Dermis blood vessel endothelial cell (primary cell): ENCODE data around the gene FYN. TPM values are rescaled to one million over a fixed set of nuclear protein-coding genes. Genes with fewer than 3 reads are reported as not detected.

Experiments used
- DNase-seq: peaks from one replicate; pipeline ENCODE4 v3.0.0; 2010
- total RNA-seq: library from RNA; depleted of rRNA; stranded (reverse); fragments of >200 nt; gene quantifications from 2 replicates; pipeline ENCODE4 v1.2.3, GENCODE V29; 2014

Gene FYN
- total RNA-seq, 1 donor from 2014 or later: 150 TPM

DNA sequence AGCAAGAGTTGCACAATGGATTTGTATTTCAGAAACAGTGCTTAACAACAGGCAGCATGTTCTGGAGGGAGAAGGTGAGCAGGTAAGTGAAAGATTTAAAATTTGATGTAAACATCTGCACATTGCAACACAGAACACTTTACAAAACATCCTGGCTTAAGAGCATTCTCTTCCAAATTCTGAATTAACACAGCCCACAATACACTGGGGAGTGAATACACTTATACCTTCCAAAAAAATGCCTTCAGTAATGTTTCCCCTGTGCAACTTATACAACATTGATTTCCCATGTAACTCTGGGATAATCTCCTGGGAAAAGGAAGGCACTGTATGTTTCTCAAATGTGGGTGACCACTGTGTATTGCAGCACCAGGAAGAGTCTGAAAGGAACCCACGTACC lies 127.6 kb downstream of the FYN start:
- no peak for DNase-seq

DNA sequence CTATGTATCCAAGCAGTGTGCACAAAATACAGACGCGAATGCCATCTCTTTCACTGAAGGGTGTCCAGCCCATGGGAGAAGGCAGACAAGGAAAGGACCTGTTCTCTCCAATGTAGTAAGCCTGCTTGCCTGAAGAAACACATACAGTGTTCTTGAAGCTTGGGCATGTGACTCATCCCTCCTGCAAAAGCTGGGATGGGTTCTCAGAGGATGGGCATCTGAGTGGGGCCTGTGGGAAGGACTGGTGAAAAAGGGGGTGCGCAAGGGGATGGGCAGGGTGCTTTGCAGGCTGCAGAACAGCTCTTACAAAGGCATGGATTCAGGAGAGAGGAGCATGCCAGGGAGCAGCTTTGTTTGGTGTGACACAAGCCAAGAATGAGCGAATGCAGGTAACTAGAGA lies 128.1 kb downstream of the FYN start:
- no peak for DNase-seq

DNA sequence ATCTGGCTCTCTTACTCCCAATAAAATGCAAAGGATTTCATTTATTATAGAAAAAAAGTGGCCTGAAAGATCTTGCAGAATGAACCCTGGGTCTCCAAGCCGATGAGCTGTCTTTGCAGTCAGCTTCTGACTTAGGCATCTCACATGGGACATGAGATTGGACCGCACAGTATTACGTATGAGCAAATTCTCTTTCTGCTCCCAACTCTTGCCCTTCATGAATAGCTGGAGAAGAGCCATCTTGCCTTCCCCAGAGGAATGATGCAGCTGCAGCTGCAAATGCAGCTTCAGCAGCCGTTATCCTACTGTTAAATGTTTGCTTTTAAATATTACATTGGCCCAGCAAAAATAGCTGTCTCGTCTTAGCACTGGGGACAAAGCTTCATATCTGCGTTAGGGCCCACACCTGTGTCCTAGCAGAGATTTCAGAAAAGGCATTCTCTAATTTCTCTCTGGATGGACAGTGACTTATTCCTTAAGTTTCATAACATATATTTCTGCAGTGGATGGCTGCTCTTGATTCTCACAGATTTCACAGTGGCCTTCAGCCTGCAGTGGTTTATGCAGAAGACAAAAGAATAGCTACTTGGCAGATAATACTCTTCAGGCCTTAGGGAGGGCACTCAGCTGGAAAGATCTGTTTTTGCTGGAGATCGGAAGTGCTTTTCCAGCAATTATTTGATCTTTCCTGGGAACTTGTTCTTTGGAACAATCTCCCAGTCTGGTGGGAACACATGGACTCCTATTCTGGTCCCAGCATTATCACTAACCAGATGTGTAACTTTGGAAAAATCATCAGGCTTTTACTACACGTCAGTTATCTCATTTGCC lies 129.2 kb downstream of the FYN start:
- no peak for DNase-seq

DNA sequence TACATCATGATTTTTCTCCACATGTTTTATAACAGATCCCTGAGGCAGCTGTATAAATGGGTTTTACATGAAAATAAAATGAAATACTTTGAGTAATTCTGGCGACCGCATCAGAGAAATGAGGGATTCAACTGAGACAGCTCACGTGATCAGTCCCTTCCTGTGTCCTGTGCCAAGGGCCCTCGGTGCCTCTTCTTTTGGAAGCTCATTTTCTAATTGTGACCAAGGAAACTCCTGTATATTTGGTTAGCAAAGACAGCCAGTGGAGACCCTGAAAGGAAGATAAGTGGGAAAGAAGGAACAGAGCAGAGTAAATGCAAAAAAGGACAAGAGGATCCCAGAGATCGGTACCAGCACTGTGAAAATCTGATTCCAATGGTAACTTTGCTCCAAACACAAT lies 129.9 kb downstream of the FYN start:
- no peak for DNase-seq

DNA sequence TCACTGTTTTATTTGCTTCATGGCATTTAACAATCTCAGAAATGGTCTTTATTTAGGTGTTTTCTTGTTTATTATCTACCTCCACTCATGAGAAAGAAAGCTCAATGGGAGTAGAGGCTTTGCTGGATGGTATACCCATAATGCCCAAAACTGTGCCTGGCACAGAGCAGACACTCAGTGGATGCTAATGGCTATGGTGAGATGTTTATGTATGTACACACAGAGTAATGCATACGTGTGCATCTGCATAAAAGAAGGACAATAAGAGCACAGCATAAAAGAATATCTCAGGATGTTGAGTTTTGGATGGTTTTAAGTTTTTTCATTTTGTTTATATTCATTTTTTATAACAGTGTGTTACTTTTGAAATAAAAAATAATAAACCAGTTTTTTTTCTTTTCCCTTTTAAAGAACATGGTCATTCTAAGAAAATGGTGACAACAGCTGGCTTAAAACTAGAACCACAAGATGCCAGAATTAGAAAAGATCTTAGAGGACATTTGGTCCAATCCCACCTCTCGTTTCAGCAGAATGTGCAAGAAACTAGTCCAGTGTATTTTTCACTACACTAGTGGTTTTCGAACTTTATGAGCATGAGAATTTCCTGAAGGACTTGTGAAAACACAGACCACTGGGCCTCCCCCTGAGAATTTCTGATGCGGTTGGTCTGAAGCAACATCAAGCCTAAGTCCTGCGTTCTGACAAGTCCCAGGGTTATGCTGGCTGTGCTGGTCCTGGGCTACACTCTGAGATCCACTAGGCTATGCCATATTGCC lies 131.9 kb downstream of the FYN start:
- no peak for DNase-seq

DNA sequence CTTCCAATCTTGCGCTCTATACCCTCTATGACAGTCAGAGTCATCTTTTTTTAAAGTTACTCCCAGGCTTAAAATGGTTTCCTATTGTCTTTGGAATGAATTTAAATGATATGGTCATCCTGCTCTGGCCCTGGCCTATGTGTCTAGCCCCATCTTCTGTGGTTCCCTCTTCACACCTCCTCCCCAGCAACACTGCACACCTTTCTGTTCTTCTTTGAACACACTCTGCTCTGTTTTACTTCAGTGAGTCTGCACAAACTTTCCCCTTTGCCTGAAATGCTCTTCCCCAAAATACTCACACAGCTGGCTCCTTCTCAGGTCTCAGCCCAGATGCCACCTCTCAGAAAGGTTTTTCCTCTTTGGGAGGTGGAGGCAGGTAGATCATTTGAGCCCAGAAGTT lies 132.7 kb downstream of the FYN start:
- no peak for DNase-seq

DNA sequence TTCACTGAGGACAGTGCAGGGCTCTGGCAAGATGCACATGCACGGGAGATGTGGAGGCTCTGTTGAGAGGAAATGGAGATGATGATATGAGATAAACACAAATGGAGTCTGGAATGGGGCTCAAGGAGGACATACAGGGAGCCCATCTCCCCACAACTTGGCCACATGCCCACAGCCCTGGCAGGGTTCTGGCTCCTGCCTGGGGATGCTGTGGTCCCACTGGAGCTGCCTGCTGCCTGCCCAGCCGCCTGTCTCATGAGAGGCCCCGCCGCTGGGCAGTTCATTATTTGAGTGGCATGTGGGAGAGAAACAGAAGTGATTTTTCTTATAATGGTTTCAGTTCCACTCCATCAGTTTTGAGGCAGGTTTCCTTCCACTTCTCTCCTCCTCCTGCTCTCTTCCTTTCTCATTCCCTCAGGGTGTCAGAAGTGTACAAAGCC lies 134.0 kb downstream of the FYN start:
- no peak for DNase-seq

DNA sequence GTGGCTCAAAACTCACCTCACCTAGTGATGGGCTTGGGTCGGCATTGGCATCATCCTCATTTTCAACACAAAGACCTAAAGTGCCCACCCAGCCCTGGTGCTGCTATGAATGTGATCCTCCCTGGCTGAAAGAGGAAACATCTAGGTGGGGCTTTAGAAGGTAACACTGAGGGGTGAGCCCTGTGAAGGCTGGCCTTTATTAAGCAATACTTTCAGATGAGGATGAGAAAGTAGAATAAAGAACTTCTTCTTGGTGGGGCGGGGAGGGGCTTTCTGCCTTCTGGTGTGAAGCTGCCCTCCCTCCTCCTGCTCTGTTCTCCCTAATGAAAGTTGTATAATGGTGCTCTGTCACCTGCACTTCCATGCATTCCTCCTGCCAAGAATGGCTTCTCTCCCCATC lies 134.6 kb downstream of the FYN start:
- no peak for DNase-seq

DNA sequence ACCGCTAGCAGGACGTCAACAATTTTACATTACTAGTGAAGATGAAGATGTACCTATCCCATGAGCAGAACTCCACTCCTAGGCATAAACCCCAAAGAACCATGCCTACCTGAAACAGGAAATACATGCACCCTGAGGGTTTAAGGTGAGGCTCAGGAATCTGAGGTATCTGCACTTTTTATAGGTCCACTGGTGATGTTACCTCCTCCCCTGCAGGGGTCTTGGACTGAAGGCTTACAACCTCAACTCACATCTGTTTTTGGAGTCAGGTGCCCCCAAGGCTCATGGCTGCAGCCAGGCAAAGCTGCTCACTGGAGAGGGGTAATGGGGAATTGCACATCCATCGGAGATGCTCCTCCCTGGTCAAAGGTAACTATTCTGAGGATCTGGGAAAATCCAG lies 135.1 kb downstream of the FYN start:
- no peak for DNase-seq

DNA sequence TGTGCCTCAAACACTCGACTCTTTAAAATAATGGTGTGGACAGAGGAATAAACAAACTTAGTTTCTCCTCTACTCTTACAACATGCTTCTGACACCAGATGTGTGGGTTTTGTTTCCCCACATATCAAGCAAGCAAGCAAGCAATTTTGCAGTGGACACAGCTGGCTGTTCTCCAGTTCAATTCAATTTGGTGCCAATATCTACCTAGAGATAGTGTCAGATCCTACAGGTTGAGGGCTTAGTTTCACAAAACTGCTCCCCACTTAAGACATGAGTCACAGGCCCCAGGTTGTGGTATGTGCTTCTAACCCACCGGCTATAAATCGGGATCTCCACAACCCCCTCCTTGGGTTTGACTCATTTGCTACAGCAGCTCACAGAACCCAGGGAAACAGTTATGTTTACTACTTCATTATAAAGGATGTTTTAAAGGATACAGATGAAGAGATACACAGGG lies 136.2 kb downstream of the FYN start:
- DNase-seq: no peak

DNA sequence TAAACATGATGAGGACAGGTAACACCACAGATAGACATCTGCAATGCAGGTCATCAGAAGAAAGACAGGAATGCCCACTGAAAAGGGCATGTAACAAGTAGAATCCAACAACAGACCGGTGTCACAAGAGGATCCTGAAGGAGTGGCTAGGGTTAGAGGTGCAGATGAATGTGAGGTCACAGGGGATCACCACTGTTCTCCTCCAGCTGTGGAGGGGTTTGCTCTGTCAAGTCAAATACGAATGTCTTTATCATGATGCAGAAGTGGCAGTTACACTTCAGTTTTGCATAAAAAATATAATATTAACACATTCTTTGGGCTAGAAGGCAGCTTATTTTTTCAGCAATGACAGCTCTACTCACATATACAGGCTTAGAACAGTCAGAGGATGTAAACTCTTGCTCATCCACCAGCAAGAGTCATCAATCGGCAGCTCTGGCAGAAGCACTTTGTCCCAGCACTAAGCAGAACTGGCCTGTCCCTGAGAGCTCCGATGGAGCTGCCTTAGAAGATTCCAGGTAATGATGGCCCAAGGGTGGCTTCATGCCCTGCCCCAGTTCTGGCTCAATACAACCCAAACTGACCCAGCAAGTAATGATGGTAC lies 137.1 kb downstream of the FYN start:
- DNase-seq: no peak

DNA sequence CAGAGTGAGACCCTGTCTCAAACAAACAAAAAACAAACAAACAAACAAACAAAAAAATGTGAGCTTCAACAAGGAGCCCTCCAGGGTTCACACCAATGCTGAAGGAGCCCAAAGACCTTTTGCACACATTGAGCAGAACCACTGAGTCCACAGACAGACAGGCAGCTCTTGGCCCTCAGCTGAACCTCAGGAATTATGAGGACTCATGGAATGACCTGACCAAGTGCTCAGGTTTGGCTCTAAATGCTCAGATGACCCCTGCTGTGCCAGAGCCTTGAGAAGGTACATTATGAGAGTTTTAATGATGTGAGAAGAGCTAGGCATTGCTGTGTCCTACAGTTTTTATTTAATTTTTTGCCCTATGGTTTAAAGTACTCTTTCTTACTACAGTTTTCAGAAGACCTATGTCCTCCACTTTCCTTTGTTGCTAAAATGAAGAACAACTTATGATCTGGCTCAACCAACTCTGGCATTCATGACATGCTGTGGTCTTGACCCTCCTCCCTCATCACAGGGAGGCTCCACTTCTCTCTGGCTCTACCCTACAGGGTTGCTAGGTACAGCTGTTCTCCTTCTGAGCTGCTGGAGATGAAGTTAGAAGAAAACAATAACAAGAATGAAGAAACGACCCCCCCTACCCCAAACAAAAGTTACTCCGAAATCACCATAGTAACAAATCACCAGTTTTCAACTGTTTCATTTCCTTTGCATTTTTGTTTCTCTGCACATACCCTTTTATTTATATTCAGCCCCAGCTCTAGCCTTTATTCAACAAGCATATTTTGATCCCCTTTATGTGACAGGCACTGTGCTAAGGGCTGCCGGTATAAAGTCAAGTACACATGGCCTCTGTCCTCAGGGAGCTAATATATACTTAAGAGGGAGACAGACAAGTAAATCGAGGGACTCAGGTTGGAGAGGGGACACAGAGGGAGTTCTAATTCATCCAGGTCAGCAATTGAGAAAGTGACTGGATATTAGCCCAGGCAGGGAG lies 138.9 kb downstream of the FYN start:
- peak; percentile 43 for DNase-seq

DNA sequence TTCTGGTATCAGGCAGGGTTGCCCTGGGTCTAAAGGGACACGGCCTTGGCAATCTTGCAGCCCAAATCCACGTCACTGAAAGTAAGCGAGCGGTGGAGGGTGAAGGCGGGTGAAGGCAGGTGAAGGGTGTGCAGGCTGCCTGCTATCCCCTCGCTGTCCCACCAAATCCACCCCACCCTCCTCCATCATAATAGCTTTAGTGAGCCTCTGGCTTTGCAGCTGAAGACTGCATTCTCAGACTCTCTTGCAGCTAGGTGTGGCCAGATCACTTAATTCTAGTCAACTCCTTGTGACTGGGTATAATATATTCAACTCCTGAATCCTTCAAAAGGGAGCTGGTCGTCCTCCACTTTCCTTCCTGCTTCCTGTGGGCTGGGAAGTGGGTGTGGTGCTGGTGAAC lies 140.9 kb downstream of the FYN start:
- no peak for DNase-seq

DNA sequence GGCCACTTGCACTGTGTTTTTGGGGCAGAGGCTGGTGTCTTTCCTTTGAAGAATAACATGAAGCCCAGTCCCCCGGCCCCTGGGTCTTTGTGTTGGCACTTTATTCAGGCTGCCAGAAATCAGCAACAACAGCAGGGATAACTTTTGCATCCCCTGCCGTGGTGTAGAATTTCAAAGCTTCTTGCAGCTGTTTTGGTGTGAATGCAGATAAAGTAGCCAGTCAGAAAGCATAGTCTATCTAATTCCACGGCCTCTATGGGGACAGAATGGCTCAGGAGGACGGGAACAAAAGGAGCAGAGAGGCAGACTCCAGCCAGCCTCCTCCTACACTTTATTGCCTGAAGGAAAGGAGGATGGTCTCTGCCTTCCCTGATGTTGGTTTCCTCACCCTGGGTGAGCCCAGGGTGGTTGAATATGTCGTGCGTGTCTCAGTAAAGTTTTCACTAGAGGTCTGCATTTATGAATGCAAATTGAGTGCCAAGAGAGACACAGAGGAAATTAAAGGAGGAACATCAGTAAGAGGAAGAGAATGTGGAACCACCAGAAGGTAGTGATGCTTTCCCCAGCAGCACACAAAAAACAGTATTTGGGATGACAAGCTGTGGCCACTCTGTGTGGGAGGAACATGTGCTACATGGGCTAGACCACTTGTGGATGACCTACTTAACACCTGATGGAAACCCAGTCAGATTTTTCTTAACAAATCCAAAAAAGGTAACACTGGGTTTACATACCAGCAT lies 141.6 kb downstream of the FYN start:
- no peak for DNase-seq

DNA sequence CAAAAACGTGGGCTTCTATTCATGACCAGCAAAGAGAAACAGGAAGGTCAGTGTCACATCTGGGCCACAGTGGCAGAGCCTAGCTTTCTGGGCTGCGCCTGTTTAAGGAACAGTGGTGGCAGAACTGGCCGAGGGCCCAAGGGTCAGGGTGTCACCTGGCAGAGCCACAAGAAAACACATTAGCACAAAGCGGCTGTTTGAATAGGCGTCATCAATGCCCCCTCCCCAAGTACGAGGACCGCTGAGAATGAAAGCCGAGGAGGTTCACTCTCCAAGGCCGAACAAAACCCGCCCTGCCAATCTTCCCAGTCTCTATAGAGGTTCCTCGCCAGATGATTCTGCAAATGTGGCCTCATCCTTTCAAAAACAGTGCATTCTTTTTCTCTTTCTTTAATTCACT lies 142.4 kb downstream of the FYN start:
- peak; percentile 63 for DNase-seq

DNA sequence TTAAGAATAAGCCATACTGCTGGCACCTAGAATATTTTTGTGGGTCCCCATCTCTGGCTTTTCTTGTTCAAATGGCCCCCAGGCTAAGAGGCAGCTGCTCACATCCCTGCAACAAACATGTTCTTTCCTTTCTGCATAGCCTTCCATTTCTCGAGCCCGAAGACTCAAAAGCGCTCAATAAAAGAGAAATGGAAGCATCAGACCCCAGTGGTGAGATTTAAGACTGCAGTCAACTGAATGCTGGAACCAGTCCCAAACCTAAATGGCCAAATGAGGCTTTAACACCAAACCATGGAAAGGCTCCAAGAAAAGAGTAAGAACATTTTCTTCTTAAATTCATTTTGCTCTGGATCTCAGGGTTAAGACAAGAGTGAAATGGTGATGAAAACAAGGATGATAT lies 145.4 kb downstream of the FYN start:
- DNase-seq: peak; percentile 36

DNA sequence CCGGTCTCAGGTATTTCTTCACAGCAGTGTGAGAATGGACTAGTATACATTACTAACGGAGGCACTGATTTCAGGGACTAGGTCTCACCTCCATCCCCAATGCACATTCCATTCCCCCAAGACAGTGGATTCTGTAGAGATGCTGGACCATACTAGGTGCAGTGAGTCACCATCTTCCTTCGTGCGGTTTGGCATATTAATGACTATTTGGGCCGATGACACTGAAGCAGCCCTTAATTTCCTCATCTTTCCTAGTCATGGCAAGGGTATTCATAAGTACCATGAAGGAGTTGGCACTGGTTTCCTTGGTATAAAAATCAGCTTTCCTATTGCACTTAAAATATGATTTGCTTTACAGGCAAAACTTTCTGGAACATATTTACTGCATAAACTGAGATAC lies 146.2 kb downstream of the FYN start:
- DNase-seq: no peak

DNA sequence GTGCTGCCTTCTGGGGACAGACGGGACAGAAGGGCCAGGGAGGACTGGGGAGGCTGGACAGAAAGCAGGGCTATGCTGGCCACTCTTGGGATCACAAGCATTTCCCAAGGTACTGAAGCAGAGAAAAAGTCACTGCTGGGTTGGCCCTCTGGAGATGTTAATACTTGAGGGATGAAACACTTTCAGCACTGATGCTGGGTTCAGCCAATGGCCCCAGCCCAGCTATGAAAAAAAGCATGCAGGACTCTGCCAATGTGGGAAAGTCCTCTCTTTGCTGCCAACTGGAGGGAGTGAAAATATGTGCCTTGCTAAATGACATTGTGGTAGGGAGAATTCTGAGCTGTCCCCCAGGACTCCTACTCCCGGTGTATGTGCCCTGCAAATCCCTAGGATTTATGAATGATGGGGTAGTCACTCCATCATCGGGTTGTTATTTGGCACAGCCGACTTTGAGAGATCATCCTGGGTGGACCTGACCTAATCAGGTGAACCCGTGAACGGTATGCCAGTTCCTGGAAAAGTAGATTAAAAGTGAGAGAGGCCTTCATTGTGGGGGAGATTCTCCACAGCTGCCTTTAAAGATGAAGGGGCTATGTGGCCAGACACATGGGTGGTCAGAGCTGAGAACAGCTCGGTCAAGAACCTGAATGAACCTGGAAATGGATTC lies 147.7 kb downstream of the FYN start:
- no peak for DNase-seq

DNA sequence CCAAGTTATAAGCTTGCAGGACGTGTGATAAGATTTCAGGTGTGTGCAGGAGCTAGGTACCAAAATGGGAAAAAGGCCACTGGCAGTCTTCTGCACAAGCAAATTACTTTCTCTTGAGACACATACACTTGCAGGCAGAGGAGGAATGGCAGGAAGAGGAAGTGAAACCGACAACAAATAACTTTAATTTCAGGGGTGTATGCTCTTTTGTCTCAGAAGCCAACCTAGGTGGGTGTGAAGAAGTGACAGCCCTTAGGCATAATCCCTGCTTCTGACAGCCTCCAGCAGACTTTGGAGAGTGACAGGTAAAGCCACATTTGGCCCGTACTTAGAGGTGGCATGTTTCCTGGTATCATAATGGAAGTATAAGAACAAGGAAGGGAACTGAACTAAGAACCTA lies 148.7 kb downstream of the FYN start:
- no peak for DNase-seq

DNA sequence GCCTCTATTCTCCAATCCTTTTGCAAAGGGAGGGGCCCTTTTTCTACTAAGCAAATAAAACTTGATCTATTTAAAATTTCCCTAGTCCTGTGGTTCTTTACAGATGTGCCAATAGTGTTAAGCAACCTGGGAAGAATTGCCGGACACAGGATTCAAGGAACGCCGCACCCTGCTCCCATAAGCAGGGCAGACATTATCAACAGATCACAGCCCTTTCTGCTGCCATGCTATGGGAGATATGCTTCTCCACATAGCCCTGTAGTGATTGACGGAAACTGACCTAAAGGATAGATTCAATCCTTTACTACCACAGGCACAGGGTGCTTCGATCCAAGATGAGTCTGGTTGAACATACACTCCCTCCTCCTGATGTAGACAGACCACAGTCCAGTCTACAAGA lies 149.2 kb downstream of the FYN start:
- DNase-seq: no peak

DNA sequence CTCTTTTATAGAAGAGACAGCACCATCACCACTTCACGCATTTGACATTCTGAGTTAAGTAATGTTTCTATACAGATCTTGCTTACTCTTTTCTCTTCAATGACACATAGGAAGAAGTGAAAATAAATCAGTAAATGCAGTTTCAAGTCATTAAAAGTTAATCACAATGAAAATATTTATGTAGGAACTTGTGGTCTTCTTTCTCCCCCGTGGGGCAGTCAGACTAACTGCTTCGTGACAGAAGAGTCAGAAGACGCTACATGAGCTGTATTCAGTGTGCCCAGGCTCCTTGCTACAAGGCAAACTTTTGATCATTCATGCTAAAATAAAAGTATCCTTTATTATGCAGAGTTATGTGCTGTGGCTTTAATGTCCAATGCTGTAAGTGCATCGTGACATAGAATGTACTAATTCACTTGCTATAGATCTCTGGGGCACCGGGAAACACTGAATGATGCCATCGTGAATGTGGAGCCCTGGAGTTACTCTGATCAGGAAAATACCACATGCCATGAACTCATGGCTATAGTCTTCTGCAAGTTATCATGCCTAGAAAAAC lies 149.8 kb downstream of the FYN start:
- no peak for DNase-seq
